Measurements from ENCODE around the gene GRIK2. TPM values are rescaled to one million over a fixed set of nuclear protein-coding genes. Genes with fewer than 3 reads are reported as not detected.

Gene GRIK2
- total RNA-seq, 1 experiment from 2014 or later = 0.70 TPM

GRCh38 chr6:101545191-101545590 is 151.7 kb downstream of the GRIK2 start:
- H3K79me2 ChIP-seq (ENCODE audit: insufficient read depth, low read length) = no peaks in the 10 kb centered on the region
- H4K5ac ChIP-seq (ENCODE audit: insufficient read length, low read depth, low read length) = no peak overlapping the region
- H3K4ac ChIP-seq (ENCODE audit: low read depth, low read length) = no peak overlapping the region
- no peak overlapping the region for H2BK5ac ChIP-seq (ENCODE audit: insufficient read length, low read length)
- H3K23ac ChIP-seq (ENCODE audit: insufficient read length, low read depth, low read length) = no peak overlapping the region
- no peak overlapping the region for H3T11ph ChIP-seq (ENCODE audit: low read length)
- no peaks in the 10 kb centered on the region for H3K4me1 ChIP-seq (ENCODE audit: insufficient read depth, low read length)
- H2BK20ac ChIP-seq (ENCODE audit: low read depth, low read length, poor library complexity, severe bottlenecking) = no peak overlapping the region
- no peak overlapping the region for H4K8ac ChIP-seq (replicated peaks; ENCODE audit: insufficient read length, low read depth, low read length)
- no peak overlapping the region for H2BK12ac ChIP-seq (ENCODE audit: insufficient read length, low read depth, low read length)
- no peak overlapping the region for H3K9ac ChIP-seq (ENCODE audit: extremely low read depth, insufficient read length, low read length)
- no peak for DNase-seq
- TF ChIP-seq, protein P1, sequence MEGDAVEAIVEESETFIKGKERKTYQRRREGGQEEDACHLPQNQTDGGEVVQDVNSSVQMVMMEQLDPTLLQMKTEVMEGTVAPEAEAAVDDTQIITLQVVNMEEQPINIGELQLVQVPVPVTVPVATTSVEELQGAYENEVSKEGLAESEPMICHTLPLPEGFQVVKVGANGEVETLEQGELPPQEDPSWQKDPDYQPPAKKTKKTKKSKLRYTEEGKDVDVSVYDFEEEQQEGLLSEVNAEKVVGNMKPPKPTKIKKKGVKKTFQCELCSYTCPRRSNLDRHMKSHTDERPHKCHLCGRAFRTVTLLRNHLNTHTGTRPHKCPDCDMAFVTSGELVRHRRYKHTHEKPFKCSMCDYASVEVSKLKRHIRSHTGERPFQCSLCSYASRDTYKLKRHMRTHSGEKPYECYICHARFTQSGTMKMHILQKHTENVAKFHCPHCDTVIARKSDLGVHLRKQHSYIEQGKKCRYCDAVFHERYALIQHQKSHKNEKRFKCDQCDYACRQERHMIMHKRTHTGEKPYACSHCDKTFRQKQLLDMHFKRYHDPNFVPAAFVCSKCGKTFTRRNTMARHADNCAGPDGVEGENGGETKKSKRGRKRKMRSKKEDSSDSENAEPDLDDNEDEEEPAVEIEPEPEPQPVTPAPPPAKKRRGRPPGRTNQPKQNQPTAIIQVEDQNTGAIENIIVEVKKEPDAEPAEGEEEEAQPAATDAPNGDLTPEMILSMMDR (conservative IDR thresholded peaks at IDR 0.05) = no peak
- H3K56ac ChIP-seq (ENCODE audit: insufficient read length, low read depth, low read length) = no peak overlapping the region
- H4K91ac ChIP-seq (ENCODE audit: insufficient read length, low read depth, low read length) = no peak overlapping the region
- H3K4me2 ChIP-seq (ENCODE audit: insufficient read depth, insufficient read length, low read length) = no peak overlapping the region
- H3K27me3 Mint-ChIP-seq (ENCODE audit: low read depth) = no peaks in the 10 kb centered on the region
- H2AK5ac ChIP-seq (ENCODE audit: insufficient read length, low read length) = no peak overlapping the region
- no peak overlapping the region for H3K14ac ChIP-seq (ENCODE audit: insufficient read depth, low read length)
- no peak overlapping the region for H2BK120ac ChIP-seq (ENCODE audit: low read depth, low read length, poor library complexity, severe bottlenecking)
- no peak overlapping the region for H3K18ac ChIP-seq (ENCODE audit: insufficient read length, low read depth, low read length)
- no peaks in the 10 kb centered on the region for H3K9me3 ChIP-seq (ENCODE audit: control insufficient read depth, low read depth, low read length)
- WGBS (ENCODE audit: extremely low coverage, insufficient read length, low lambda C conversion rate) = no CpG with 5 or more reads among the region's 3 CpGs
- H3K27ac Mint-ChIP-seq = no peak overlapping the region
- no peaks in the 10 kb centered on the region for H3K79me1 ChIP-seq (ENCODE audit: insufficient read depth, low read depth, low read length, poor library complexity, severe bottlenecking)
- no peak overlapping the region for H3K27ac ChIP-seq (ENCODE audit: insufficient read length, low read depth, low read length)
- H3K9me3 Mint-ChIP-seq = no peaks in the 10 kb centered on the region; a peak in 1 of 5 replicates
- H2AFZ ChIP-seq (ENCODE audit: low read length) = no peak overlapping the region
- H3K27me3 ChIP-seq (ENCODE audit: insufficient read depth, low read length) = no peaks in the 10 kb centered on the region
- H4K20me1 ChIP-seq (ENCODE audit: control insufficient read depth, insufficient read depth, insufficient read length) = no peaks in the 10 kb centered on the region
- no peaks in the 10 kb centered on the region; a peak in 1 of 7 replicates for H3K36me3 Mint-ChIP-seq (ENCODE audit: insufficient read depth in 1 of 3, low read depth in 3 of 3)
- peaks cover 0 to 4% of the 10 kb centered on the region in 2 experiments; a peak in 3 of 4 replicates for H3K4me1 Mint-ChIP-seq
- no peak overlapping the region for H2BK15ac ChIP-seq (ENCODE audit: low read depth, low read length)
- H3K4me3 Mint-ChIP-seq = no peak overlapping the region
- no peaks in the 10 kb centered on the region for H3K23me2 ChIP-seq (ENCODE audit: insufficient read length, low read depth, low read length, poor library complexity, severe bottlenecking)

Measured in H9 (cell line).